22Rv1 (cell line): Measurements from ENCODE around the gene KNDC1.

Source experiments
- H3K27ac ChIP-seq: fragments of 450-650 bp; 2 replicates; pipeline ENCODE4 v1.5.1; 2017
- ZFX ChIP-seq: fragments of 450-650 bp; IDR thresholded peaks from 2 replicates; pipeline ENCODE4 v1.6.1; 2017; ENCODE audit warnings: antibody characterized with exemption, borderline replicate concordance
- TF ChIP-seq, protein P1 (sequence below): fragments of 450-650 bp; IDR thresholded peaks from 2 replicates; pipeline ENCODE4 v1.5.1; 2017; ENCODE audit warnings: mild to moderate bottlenecking

KNDC1 gene

DNA sequence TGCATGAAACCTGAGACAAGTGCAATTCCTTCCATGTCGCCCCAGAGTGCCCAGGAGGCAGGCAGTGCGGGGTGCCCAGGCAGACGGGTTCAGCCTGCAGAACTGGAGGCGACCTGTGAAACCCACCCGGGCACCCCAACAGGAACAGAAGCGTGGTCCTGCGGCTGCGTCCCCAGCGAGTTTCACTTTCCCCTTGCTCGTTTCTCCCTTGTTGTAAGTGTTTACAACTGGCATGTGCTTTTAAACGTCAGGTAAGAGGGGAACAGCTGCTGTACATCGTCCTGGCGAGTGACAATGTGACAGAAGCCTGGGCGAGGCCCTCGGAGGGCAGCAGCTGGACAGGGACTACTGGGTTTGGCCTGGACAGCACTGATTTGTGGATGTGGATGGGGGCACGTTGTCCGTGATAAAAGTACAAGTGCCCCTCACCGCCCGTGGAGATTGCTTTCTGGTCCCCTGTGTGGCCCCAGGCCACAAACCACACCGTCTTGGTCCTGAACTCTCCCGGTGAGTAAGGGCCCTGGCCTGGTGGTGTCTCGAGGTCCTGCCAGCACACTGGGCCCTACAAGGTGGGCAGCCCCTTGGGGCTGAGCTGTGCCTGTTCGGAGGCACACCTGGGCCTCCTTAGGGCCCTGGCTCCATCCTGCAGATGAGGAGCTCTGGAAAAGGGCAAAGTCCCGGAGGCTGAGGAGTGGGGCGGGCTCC lies 81.6 kb downstream of the KNDC1 start:
- H3K27ac ChIP-seq, result no peak overlapping the region
- TF ChIP-seq, protein P1, sequence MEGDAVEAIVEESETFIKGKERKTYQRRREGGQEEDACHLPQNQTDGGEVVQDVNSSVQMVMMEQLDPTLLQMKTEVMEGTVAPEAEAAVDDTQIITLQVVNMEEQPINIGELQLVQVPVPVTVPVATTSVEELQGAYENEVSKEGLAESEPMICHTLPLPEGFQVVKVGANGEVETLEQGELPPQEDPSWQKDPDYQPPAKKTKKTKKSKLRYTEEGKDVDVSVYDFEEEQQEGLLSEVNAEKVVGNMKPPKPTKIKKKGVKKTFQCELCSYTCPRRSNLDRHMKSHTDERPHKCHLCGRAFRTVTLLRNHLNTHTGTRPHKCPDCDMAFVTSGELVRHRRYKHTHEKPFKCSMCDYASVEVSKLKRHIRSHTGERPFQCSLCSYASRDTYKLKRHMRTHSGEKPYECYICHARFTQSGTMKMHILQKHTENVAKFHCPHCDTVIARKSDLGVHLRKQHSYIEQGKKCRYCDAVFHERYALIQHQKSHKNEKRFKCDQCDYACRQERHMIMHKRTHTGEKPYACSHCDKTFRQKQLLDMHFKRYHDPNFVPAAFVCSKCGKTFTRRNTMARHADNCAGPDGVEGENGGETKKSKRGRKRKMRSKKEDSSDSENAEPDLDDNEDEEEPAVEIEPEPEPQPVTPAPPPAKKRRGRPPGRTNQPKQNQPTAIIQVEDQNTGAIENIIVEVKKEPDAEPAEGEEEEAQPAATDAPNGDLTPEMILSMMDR, result no peak
- TF ChIP-seq ZFX, result no peak

DNA sequence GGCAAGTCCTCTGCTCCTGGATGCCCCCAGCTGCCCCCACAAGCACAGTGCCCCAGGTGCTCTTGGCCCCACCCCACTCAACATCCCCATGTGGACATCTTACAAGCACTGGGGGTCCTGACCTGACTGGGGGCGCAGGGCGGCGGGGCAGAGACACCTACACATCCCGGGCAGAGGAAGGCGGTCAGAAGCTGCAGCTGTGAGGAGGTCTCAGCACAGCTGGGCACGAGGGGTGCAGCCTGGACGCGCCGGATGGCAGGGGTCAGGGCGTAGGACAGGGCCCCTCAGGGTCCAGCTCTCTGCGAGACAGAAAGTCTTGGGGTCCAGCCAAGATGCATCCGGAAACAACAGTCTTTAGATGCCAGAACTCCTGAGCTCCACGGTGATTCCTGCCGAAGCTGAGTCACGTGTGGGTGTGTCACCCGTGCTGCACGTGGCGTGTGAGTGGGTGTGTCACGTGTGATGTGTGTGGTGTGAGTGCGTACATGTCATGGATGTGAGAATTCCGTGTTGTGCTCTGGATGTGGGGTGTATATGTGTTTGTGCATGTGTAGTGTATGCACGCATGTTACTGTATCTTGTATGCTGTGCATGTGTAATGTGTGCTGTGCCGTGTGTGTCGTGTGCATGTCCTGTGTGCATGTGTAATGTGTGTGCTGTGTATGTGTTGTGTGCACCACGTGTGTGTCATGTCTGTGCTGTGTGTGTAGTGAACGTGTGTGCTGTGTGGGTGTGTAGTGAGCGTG lies 82.8 kb downstream of the KNDC1 start:
- TF ChIP-seq ZFX, result no peak
- no peak overlapping the region for H3K27ac ChIP-seq

DNA sequence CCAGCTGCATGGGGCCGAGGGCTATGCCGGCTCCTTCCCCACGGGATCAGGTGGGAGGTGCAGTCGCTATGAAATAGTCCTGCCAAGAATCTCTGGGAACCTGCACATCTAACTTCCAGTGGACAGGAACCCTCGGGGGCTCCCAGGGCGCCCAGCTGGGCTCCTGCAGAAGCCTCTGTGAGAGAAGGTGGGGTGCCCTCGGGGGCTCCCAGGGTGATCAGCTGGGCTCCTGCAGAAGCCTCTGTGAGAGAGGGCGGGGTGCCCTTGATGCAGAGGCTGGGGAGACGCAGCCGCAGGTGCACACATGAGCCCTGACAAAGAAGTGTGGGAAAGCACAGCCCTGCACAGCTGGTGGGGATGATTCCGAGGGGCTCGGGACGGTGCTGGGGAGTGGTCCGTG lies 83.6 kb downstream of the KNDC1 start:
- TF ChIP-seq, protein P1, result no peak
- TF ChIP-seq ZFX, result no peak
- H3K27ac ChIP-seq, result no peak overlapping the region

DNA sequence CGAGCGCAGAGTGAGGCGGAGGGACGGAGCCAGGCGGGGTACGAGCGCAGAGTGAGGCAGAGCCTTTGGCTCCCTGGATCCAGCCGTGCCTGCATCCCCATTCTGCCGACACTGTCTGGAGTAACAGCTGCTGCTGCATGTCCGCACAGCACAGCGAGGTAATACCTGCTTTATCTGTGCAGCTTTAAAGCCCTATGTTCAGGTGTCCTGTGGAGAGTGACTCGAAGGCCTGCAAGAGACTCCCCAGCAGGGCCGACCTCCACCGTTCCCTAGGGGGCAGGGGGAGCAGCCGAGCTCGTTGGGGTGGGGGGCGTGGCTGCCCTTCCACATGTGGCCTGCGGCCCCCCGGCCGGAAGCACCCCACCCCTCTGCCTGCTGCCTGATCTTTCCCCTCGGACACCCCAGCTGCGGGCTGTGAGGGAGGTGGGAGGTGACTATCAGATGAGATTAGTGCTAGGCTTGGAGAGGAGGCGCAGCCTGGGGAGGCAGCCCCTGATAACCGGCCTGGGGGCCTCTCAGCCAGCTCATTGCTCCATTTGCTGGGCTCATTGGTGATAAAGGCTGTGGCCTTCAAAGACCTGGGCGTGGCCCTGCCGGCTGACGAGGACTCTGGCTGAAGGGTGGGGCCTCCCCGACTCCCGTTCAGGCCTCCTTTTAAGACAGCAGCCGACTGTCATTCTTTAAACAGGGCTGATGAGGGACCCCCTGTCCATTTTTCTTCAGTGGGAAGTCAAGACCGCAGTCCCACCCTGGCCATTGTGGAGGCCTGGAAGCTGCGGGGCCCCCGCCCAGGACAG lies 85.6 kb downstream of the KNDC1 start:
- no peak overlapping the region for H3K27ac ChIP-seq
- no peak for TF ChIP-seq ZFX
- TF ChIP-seq, protein P1, result no peak

DNA sequence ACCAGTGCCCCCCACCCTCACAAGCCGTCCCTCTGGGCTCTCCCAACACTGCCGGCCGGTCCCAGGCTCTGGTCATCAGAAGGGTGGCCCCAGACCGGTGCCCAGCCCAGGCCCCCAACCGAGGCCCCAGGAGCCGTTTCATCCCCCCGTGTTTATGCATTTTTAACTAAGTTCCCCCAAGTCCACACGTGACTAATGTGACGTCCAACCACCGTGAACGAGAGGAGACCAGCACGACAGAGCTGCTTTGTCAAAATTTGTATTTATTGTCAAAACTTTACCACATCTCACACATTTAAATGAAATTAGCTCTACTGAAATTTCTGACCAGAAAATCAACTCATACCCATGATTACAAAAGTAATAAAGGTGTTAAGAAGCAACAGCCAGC lies 86.2 kb downstream of the KNDC1 start:
- no peak overlapping the region for H3K27ac ChIP-seq
- TF ChIP-seq, protein P1, result no peak
- TF ChIP-seq ZFX, result no peak

DNA sequence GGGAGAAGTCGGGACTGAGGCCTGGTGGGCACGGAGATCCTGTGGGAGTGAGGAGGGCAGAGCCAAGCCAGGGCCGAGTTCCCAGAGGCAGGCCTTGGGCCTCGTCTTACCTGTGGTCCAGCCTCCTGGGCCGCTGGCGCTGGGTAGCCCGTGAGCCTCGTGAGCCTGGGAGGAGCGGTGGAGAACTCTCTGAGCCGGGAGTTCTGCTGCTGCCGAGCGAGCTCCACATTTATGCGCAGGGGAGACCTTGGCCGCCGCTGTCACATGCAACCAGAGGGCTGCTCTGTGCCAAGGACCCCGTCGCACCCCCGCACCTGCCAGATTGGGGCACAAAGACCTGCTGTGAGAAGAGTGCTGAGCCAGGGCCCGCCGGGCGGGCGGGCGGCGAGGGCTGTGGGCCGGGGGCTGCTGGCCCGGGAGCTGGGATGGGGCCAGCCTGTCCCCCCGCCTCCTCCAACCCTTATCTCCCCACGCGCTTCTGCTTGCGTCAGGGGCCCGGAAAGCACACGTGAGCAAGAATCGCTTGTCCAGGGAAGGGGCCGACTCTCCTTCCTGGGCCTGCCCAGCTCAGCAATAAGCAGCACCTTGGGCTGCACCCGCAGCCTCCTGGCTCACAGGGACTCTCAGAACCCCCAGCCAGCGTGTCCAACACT lies 87.8 kb downstream of the KNDC1 start:
- H3K27ac ChIP-seq, result no peak overlapping the region
- TF ChIP-seq ZFX, result no peak
- TF ChIP-seq, protein P1, result no peak

DNA sequence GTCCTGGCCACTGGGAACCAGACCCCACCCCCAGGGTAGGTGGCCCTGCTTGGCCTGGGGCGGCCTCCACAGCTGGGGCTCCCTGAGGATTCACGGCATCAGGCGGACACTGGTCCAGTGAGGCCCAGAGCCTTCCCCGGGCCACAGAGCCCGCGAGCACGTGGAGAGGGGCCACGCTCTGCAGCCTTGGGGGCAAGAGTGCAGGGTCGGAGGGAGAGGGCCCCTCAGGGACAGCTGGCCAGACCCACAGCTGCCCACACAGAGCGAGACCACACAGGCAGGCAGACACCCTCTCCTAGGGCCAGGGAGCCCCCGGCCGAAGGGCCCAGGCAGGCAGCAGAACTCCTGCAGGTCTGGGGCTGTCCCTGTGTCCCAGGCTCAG lies 88.3 kb downstream of the KNDC1 start:
- TF ChIP-seq, protein P1, result no peak
- no peak for TF ChIP-seq ZFX
- H3K27ac ChIP-seq, result no peak overlapping the region
